UCSD-AML1 (cell line): Measurements from ENCODE around the gene CALCOCO2.
"Not testable (repeated sequence)": the region's sequence is repeated elsewhere in the genome, so short reads cannot be mapped to it uniquely, and the experiment has no call there.

ENCODE experiments used
- DNase-seq: peaks from one replicate; lab custom pipeline; 2025; ENCODE audit not compliant: unreplicated experiment; lab: John Stamatoyannopoulos, UW

CALCOCO2 gene

GRCh38 chr17:48830840-48831548 lies at the start of gene CALCOCO2:
TSS of gene CALCOCO2 (plus strand) at chr17:48831035. CDS start at chr17:48841708, 10,673 bp downstream.
- peak; percentile 96 for DNase-seq

- DNase-seq: no peak
Measured at GRCh38 chr17:48787828-48788227, 43.0 kb upstream of the CALCOCO2 start.

- no peak for DNase-seq
Measured at GRCh38 chr17:48790607-48791127, 40.2 kb upstream of the CALCOCO2 start.

- peak; percentile 68 for DNase-seq
Measured at GRCh38 chr17:48791128-48792032, 39.5 kb upstream of the CALCOCO2 start.

- DNase-seq: no peak
Measured at GRCh38 chr17:48792033-48792798, 38.6 kb upstream of the CALCOCO2 start.

- DNase-seq: no peak
Measured at GRCh38 chr17:48795444-48796162, 35.2 kb upstream of the CALCOCO2 start.

- not testable (repeated sequence) for DNase-seq
Measured at GRCh38 chr17:48796163-48796522, 34.7 kb upstream of the CALCOCO2 start.

GRCh38 chr17:48799069-48799723 lies 31.6 kb upstream of the CALCOCO2 start:
- DNase-seq: no peak

GRCh38 chr17:48800626-48801217 lies 30.1 kb upstream of the CALCOCO2 start:
- no peak for DNase-seq

- DNase-seq: peak; percentile 55
Measured at GRCh38 chr17:48804936-48805411, 25.9 kb upstream of the CALCOCO2 start.

- DNase-seq: no peak
Measured at GRCh38 chr17:48809182-48809581, 21.7 kb upstream of the CALCOCO2 start.

GRCh38 chr17:48812001-48812400 lies 18.8 kb upstream of the CALCOCO2 start:
- DNase-seq: no peak

GRCh38 chr17:48814504-48814903 lies 16.3 kb upstream of the CALCOCO2 start:
- DNase-seq: peak; percentile 28

- no peak for DNase-seq
Measured at GRCh38 chr17:48815311-48815710, 15.5 kb upstream of the CALCOCO2 start.

- DNase-seq: no peak
Measured at GRCh38 chr17:48816438-48816773, 14.4 kb upstream of the CALCOCO2 start.

GRCh38 chr17:48816774-48817590 lies 13.9 kb upstream of the CALCOCO2 start, which contains the start of gene TTLL6:
TSS of gene TTLL6 (minus strand) at chr17:48817229. CDS start at chr17:48817072, 157 bp downstream.
- peak; percentile 82 for DNase-seq

GRCh38 chr17:48818361-48818841 lies 12.4 kb upstream of the CALCOCO2 start:
- DNase-seq: no peak

- DNase-seq: no peak
Measured at GRCh38 chr17:48819466-48819865, 11.4 kb upstream of the CALCOCO2 start.
